Activated CD4-positive, CD25-positive, alpha-beta regulatory T cell treated with anti-CD3 and anti-CD28 coated beads, Interleukin-2, amount 50 U/mL, for 16 hours (primary cell): ENCODE results near the gene PSMB11.
"Not testable (repeated sequence)": the region's sequence is repeated elsewhere in the genome, so short reads cannot be mapped to it uniquely, and the experiment has no call there.

Experiments
- DNase-seq: peaks from one replicate; pipeline ENCODE4 v3.0.0-alpha.2; 2020; ENCODE audit warnings: low read depth, low spot score

The PSMB11 gene, protein sequence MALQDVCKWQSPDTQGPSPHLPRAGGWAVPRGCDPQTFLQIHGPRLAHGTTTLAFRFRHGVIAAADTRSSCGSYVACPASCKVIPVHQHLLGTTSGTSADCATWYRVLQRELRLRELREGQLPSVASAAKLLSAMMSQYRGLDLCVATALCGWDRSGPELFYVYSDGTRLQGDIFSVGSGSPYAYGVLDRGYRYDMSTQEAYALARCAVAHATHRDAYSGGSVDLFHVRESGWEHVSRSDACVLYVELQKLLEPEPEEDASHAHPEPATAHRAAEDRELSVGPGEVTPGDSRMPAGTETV

DNA sequence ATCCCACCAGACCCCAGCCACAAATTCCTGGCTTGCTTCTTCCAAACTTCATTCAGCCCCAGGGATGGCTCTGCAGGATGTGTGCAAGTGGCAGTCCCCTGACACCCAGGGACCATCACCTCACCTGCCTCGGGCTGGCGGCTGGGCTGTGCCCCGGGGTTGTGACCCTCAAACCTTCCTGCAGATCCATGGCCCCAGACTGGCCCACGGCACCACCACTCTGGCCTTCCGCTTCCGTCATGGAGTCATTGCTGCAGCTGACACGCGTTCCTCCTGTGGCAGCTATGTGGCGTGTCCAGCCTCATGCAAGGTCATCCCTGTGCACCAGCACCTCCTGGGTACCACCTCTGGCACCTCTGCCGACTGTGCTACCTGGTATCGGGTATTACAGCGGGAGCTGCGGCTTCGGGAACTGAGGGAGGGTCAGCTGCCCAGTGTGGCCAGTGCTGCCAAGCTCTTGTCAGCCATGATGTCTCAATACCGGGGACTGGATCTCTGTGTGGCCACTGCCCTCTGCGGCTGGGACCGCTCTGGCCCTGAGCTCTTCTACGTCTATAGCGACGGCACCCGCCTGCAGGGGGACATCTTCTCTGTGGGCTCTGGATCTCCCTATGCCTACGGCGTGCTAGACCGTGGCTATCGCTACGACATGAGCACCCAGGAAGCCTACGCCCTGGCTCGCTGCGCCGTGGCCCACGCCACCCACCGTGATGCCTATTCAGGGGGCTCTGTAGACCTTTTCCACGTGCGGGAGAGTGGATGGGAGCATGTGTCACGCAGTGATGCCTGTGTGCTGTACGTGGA is at the start of gene PSMB11:
Gene PSMB11, plus strand, starts transcription at position 51 of the 804 bp plus-strand sequence. Its CDS starts 14 bp downstream, at position 65.
- no peak for DNase-seq

DNA sequence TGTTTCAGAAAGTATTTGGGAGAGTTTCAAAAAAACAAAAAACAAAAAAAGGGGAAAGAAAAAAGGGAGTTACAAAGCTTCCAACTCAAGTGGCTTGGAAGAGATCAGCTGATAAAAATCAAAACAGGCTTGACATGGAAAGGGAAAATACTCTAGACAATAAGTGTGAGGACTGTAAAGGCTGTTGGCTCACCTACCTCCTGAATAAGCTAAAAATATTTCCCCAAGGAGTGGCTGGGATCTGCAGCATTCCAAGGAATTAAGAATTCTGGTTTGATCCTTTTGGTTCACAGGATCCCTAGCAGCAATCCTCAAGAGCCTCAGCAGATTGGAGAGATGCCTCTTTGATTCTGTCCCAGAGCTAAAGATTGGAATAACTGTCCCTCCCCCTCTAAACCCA is 48.5 kb upstream of the PSMB11 start:
- no peak for DNase-seq

DNA sequence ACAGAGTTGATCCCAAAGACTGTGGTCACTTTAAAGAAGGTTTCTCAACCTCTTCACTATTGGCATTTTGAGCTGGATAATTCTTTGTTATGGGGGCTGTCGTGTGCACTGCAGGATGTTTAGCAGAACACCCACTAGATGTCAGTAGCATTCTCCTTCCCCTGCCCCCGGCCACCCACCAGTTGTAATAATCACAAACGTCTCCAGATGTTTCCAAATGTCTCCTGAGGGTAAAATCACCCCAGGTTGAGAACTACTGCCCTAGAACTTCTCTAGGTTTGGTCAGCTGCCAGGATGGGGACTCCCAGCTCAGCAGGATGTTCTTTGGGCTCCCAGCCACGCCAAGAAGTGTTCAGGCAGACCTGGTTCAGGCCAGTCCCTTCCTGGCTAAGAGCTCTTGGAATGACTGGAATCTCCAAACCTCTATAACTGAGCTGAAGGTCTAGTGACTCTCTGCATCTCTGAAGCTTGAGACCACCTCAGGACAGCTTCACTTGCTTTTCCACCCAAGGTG is 47.2 kb upstream of the PSMB11 start:
- DNase-seq = no peak

DNA sequence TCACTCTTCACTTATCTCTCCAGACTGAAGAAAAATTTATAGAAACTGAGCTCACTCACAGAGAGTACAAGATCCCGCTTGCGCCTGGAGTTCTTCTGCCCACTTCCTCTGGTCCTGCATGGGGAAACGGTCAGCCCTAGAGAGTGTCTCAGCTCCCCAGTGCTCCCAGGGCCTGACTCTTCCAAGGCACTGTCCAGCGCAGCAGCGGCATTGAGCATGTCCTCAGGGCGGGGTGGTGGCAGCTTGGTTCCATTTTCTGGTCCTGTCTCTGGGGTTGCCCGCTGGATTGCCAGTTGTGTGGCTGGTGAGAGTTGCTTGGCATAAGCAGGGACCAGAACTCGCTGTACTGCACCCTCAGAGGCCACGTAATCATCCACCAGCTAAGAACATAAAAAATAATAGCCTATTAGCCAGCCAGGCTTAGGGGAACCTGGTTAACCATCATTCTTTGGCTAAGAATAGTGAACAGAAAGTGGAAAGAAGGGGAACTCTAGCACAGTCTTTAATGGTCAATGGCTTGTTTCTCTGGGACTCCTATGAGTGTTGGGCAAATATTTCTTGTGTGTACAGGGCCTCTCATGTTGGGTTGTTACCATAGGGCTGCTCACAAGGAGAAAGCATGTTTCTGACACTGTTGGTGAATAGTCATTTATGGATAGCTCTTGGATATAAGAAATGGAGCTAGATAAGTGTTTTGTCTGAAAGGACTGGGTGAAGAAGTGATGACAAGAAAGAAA is 46.0 kb upstream of the PSMB11 start:
- no peak for DNase-seq

DNA sequence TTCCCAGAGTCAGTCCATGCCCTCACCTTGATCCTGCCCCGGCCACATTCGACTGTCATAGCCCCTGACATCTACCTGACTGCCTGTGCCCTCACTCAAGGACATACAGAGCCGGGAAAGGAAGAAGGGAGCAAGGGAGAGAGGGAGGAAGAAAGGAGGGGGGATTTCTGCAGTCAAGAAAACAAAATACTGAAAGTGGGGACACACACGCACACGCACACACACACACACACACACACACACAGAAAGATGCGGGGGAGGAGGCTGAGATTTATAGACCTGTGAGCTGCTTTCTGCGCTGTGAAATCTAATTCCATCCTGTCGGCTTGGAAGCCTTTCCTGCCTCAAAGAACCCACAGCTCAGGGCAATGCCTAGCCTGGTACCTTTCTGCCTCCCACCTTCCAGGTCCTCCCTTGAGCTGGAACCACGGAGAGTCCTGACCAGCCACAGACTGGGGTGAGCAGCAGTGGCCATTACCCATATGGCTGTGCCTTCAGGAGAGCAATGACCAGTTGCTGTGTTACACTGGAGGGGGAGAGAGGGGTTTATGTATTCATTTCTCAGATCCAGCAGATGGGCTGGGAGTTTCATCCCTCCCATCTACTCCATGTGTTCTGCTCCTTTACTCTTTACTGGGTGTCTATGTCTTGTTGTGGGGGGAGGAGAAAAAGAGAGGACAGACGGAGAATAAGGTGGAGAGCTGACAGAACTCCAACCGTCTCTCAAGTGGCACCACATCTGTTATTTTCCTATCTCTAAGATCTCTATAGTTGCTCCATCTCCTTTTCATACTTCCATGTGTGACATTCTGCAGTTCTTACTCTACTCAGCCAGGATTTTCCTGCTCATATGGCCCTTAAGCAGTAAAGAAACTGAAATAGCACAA is 45.0 kb upstream of the PSMB11 start:
- no peak for DNase-seq

DNA sequence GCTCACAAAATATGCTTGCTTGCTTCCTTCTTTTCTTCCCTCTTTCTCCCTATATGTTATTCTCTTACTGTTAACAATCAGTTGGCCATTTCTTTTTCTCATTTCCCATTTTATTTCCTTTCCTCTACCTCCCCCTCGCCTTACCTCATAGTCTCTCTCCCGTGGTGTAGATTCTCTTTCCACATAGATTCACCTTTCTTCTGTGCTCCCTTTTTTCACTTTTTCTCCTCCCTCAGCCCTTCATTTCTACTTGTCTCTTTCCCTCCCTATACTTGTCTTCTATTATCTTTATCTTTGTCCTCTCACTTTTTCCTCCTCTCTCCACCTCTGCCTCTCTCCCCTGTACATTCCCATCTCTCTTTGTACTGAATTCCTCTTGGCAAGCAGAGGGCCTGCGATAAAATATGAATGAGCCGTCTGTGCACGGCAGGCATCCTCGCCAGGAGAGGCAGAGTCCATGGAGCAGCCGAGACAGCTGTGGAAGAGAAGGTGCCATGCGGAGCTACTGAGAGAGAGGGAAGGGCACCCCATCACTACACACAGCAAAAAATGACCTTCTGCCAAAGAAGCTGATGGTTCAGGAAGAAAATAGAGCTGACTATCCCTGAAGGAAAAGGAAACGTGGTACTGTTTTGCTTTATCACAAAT is 44.2 kb upstream of the PSMB11 start:
- no peak for DNase-seq

DNA sequence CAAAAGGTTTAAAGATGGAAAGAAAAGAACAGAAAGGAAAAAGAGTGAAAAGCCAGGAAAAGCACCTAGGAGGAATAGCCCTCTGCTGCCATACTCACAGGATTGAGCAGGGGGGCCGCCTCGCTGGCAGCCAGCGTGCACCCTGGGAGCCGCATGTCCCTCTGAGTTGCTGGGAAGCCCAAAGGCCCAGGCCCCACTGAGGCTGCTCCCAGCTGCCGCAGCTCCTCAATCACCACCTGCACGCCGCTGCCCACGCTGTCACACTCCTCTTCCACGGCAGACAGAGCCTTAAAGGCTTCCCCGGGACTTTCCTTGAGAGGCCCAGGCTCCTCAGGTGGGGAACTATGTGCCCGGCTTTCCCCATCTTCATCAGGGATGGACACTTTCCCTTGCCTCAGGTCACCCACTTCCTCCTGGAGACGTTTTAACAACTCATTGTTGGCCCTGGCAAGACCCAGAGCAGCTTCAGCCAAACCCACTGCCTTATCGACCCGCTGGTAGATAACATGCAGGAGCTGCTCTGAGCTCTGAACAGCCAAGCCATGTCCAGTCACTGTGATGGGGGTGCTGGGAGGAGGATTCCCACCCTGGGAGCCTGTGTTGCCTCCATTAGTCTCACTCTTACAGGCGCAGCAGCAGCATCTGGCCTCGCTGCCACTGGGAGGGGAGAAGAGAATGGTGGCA is 43.5 kb upstream of the PSMB11 start:
- no peak for DNase-seq

DNA sequence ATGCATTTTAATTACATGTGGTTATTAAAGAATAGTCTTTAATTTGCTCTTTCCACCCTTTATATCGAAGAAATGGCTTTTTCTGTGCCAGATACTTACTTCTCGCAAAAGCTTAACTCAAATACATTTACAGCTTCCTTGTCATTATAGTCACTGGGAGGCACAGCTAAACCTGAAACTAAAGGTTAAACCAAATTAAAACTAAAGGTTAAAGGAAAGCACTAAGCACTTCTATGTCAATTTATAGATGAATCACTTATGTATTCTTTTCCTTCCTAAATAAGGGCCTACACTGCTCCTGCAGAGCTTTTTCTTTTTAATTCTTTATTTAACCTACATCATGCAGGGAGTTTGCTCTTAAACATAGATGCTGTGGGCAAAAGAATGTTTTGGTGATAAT is 41.2 kb upstream of the PSMB11 start:
- DNase-seq = no peak

DNA sequence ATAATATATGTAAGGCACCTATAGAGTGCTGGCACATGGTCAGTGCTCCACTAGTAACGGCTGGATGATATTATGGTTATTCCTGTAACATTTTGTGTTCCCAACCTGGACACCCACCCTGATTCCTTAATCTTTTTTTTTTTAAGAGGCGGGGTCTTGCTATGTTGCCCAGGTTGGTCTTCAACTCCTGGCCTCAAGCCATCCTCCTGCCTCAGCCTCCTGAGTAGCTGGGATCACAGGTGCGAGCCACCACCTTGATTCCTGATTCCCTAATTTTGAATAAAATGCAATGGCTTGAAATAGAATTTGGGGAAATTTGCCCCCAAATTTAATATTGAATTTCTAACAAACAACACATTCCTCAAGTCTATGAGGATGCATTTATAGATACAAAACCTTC is 39.4 kb upstream of the PSMB11 start:
- no peak for DNase-seq

DNA sequence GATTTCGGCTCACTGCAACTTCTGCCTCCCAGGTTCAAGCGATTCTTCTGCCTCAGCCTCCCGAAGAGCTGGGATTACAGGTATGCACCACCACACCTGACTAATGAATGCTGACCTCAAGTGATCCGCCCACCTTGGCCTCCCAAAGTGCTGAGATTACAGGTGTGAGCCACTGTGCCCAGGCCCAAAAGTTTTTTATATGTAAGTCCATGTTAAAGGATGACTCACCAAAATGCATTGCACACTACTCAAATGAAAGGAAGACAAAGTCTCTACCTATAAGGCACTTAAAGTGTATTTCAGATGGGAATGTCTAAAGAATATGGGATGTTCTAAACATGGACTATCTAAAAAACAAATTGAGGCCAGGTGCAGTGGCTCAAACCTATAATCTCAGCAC is 37.7 kb upstream of the PSMB11 start:
- not testable (repeated sequence) for DNase-seq

DNA sequence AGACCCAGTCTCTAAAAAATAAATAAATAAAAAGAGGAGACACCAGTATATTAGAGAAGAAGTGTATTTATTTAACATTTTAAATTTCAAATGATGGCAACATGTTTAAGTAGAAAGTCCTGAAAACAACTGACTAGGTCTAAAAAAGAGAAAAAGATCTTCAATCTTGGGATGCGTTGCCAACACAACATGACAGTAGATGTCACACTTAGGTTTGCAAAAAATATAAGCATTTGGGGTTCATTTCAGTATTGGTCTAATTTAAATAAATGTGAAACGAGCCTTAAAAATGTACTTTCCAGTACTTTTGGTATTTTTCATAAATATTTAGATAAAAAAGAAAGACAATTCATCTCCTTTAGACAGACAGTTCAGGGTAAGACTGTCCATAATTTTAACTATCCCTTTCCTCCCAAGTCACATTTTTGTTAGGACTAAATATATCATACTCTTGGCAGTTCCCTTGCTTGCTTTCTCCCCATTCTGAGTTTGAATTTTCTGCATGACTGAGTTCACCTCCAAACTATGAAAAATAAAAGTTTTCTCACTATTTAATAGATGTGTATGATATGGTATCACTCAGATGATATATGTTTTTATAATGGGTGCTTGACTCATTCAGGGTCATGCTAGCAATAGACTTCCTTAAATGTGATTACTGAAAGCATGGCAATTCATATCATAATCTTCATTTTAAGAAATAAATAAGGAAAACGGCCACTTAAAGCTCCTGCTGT is 36.4 kb upstream of the PSMB11 start:
- DNase-seq = no peak

DNA sequence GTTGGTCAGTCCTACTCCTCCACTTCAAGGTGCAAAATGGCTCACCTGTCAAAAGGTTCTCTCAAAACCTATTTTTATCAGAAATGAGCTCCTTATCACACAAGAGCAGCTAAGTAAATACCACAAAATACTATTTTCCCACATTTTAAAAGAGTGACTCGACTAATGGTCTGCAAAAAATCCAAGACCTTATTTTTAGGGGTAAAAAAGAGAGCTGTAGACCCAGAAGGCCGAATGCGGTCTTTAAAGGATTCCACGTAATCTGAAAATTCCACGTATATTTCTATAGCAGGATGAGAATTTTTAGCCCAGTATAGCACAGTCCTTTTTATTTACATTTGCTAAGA is 35.9 kb upstream of the PSMB11 start:
- no peak for DNase-seq

DNA sequence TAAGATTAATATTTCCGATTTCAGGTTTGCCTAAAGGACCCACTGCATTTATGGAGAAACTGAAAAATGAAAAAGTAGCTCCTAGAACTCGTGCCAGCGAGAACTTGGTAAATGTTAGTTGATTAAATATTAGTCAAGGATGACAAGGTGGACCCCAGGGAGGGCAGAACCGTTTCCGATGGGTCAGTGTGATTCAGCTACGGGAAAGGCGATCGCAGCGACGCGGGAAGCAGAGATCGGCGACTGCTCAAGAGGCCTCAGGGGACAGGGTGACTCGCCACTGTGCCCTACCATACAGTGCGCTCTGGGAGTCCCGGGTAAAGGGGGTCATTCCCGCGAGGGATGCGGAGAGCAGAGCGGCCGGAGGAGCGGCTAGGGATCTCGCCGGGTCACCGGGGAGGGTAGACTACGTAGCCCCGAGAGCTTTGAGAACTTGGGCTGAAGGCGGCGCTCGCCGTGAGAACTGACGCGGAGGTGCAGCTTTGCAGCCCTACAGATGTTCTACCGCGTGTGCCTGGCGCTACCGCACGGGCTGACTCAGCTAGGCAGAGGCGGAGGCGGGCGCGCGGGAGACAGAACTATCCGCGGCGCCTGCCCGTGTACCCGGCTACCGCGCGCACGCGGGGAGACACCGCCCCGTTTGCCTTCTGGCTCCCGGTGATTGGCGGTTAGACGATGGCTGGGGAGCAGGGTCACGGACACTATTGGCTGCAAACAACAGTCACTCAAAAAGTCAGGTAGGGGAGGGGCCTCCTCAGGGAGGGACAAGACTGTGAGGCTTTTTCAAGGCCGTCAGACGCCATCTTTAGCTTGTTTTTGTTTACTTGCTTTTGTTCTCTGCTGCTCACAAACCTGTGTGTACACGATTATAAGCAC is 35.2 kb upstream of the PSMB11 start:
- DNase-seq = peak; percentile 95

DNA sequence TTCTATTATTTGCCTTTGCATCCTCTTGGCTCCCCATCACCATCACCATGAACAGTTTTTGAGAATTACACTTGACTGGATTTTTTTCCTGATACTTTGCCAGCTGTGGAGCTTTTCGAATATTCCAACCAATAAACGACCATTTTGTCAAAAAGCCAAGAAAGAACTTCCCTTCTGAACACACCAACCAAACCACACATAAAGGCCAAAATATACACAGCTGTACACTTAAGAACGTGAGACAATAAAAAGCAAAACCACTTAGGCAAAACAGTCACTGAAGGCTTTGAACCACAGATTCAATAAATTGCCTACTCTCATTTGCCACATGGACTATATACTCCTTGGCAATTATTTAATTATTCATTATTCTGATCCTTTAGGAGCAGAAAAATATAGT is 33.2 kb upstream of the PSMB11 start:
- DNase-seq = no peak

DNA sequence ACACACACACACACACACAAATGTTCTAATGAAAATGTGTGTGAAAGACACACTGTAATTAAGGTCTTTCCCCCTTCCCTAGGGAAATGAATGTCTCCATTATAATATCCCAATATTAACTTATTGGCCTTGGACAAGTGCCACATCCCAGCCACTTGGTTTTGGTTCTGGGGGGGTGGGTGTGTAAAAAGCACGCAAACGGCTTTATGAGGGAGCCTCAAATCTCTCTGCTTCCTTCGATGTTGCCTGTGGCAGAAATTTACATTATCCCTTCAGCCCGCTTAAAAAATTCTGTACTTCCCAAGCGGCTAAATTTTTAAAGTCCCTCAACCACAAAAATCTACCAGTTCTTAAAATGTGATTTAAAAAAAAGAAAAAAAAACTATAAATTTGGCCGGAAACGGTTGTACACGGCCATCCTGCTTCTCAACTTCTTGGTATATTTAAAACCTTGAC is 32.5 kb upstream of the PSMB11 start:
- DNase-seq = no peak

DNA sequence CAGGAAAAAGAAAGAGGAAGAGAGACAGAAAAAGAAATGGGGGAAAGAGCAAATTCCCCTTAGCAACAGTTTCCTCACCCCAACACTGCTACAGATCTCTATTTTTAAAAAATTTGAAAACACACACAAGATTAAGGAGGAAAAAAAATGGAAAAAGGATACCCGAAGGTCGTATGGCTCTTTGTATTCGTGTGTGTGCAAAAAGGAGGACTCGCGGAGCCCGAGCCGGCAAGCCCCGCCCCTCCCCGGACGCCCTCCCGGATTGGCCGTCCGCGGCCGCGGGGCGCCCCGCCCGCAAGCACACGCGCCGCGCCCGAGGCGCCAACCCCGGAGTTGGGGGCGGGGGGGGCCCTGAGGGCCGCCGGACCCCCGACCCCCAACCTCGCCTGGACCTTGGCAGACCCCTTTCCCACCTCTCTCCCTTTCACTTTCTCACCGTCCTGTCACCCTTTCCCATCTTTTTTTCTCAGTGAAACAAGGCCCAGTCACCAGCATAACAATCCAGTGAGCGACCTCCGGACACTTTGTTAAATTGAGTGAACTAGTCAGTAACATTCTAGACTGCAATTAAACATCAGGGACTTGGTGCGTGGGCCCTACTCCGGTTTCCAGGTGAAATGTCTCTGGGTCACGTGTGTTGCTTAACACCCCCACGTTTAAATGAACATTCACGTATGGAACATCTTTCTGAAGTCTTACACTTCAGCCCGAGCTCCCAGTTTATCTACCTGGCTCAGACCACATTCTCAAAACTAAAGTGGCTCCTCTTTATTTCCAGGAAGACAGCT is 31.9 kb upstream of the PSMB11 start, which contains the start of gene C14orf93:
Gene C14orf93, minus strand, starts transcription at position 205 of the 788 bp plus-strand sequence. CDS start 11,120 bp downstream, outside the sequence.
- DNase-seq = peak; percentile 57

DNA sequence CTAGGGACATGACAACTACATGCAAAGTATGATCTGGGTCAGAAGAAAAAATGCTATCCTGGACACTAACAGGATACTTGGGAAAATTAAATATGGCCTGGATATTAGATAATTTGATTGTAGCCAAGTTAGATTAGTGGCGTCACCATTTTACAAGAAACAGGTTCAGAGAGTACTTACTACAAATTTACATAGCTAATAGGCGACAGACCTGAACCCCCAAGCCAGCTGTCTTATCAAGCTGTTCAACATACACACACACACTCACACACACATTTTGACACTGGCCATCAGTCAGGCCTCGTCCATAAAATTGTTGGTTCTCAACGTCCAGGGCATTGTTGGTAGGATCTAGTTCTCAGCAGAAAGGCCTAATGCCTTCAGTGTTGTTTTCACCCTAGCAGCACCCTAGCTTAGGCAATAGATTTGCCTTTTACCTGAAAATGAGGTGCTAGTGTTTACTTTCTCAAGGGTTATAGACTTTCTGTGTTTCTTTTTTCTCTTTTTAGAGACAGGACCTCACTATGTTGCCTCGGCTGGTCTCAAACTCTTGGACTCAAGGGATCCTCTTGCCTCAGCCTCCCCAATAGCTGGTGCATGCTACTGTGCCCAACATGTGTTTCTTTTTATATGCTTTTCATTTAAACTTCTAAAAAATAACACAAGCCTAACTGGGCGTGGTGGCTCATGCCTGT is 28.8 kb upstream of the PSMB11 start:
- DNase-seq = no peak
